WERI-Rb-1 (cell line): ENCODE measurements around the gene SLC35A3.

Experiments used
- DNase-seq: peaks from one replicate; pipeline ENCODE4 v3.0.0-alpha.2; 2020
- H3K27ac ChIP-seq: fragments of 250-450 bp; sonication (Bioruptor Pico); 2 replicates; pipeline ENCODE4 v1.5.1; 2020; ENCODE audit warnings: mild to moderate bottlenecking, moderate library complexity
- H3K27me3 ChIP-seq: fragments of 250-450 bp; sonication (Bioruptor Pico); 2 replicates; pipeline ENCODE4 v1.5.1; 2021; ENCODE audit warnings: mild to moderate bottlenecking, low read depth, moderate library complexity; ENCODE audit not compliant: insufficient read depth, severe bottlenecking
- H3K36me3 ChIP-seq: fragments of 250-450 bp; sonication (Bioruptor Pico); 2 replicates; pipeline ENCODE4 v1.5.1; 2020; ENCODE audit warnings: mild to moderate bottlenecking, moderate library complexity
- H3K4me3 ChIP-seq: 2 replicates; pipeline ENCODE4 v1.5.1; 2011; ENCODE audit warnings: low read depth, mild to moderate bottlenecking, control low read depth, low read length
- H3K9me3 ChIP-seq: fragments of 250-450 bp; sonication (Bioruptor Pico); 2 replicates; pipeline ENCODE4 v1.5.1; 2021; ENCODE audit warnings: mild to moderate bottlenecking, moderate library complexity; ENCODE audit not compliant: severe bottlenecking
- TF ChIP-seq, protein P1 (sequence below): IDR thresholded peaks from 2 replicates; pipeline ENCODE4 v1.5.1; 2011; ENCODE audit warnings: low read depth, mild to moderate bottlenecking, control low read depth, inconsistent platforms, low read length

SLC35A3 gene

DNA sequence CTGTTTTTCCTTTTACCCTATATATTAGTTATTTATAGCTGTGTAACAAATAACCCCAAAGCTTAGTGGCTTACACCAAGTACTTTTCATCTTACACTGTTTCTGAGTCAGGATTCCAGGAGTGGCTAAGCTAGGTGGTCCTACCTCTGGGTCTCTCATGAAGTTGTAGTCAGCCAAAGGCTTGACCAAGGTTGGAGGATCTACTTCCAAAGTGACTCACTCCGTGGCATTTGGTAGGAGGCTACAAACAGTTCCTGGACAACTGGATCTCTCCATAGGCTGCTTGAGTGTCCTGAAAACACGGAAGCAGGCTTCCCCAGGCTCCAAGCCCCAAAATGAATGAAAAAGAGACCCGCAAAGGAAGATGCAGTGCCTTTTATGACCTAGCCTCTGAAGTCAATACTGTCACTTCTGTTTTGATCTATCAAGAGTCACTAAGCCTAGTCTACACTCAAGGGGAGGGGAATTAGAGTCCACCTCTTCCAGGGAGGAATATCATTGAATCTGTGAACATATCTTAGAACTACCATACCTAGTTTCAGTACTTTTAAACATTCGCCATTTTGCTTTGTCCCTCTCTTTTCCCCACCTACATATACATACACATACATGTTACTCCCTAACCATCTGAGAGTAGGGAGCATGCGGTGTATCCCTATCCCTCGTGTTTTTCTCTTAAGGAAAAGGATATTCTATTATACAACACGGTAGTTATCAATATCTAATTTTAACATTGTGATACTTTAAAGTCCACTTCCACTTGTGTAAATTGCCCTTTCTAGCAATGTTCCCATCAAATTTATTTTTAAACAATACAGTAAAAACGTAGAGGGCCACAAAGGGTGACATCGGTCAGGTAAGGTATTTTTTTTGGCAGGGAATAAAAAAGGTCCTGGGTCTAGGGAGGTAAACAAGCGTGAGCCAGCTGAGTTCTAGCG, 67.2 kb downstream of the SLC35A3 start:
- TF ChIP-seq, protein P1, sequence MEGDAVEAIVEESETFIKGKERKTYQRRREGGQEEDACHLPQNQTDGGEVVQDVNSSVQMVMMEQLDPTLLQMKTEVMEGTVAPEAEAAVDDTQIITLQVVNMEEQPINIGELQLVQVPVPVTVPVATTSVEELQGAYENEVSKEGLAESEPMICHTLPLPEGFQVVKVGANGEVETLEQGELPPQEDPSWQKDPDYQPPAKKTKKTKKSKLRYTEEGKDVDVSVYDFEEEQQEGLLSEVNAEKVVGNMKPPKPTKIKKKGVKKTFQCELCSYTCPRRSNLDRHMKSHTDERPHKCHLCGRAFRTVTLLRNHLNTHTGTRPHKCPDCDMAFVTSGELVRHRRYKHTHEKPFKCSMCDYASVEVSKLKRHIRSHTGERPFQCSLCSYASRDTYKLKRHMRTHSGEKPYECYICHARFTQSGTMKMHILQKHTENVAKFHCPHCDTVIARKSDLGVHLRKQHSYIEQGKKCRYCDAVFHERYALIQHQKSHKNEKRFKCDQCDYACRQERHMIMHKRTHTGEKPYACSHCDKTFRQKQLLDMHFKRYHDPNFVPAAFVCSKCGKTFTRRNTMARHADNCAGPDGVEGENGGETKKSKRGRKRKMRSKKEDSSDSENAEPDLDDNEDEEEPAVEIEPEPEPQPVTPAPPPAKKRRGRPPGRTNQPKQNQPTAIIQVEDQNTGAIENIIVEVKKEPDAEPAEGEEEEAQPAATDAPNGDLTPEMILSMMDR, result no peak
- peak overlapping the region; percentile 93 for H3K4me3 ChIP-seq
- peak overlapping the region; percentile 89 for H3K27ac ChIP-seq
- no peaks in the 10 kb centered on the region for H3K27me3 ChIP-seq
- no peaks in the 10 kb centered on the region for H3K9me3 ChIP-seq
- no peaks in the 10 kb centered on the region; the same call in 1 of the 2 replicates for H3K36me3 ChIP-seq
- DNase-seq, result no peak

DNA sequence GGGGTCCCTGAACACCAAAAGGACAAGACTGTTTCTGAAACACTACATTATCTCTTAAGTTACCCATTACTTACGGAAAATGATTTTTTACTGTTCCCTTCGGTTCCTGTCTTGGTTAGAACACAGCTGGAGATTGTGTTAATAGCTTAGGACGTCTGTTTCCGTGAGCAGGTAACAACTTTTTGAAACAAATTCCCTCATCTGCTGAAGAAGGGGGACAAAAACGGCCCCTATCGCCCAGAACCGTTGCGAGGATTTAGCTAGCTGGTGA, 67.8 kb downstream of the SLC35A3 start:
- DNase-seq, result no peak
- H3K27me3 ChIP-seq, result no peaks in the 10 kb centered on the region
- H3K27ac ChIP-seq, result peak overlapping the region; percentile 89
- TF ChIP-seq, protein P1, result no peak
- H3K9me3 ChIP-seq, result no peaks in the 10 kb centered on the region
- H3K36me3 ChIP-seq, result no peaks in the 10 kb centered on the region; the same call in 1 of the 2 replicates
- H3K4me3 ChIP-seq, result peak overlapping the region; percentile 93

DNA sequence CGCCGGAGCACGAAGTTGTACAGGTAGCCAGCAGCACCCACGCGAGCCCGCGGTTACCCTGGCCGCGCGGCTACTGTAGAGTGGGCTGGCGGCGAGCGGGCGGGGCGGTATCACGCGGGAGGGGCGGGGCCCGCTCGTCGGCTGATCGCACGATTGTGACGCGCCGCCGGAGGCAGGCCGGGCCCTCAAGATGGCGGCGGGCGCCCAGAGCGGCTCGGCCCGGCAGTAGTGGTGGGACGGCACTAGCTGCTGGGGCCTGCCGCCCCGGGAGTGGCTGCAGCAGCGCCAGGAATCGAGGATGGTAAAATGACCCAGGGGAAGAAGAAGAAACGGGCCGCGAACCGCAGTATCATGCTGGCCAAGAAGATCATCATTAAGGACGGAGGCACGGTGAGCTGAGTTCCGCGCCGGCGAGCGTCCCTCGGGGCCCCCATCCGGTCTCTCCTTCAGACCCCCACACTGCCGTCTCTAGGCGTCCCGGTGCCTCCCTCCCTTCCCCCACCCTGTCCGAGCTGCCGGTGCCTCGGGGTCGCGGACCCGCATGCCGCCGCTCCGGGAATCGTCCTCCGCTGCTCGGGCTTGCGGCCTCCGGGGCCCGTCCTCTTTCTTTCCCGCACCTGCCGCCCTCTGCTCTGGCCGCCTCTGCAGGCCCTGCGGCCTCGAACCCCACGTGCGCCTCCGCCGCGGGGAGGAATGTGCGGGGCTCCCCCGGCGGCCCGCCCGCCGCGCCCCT, 68.3 kb downstream of the SLC35A3 start:
- Histone ChIP-seq H3K4me3 (peak overlapping the region; percentile 93), H3K27ac (peak overlapping the region; percentile 89), H3K9me3 (no peaks in the 10 kb centered on the region), H3K36me3 (no peaks in the 10 kb centered on the region; the same call in 1 of the 2 replicates), H3K27me3 (no peaks in the 10 kb centered on the region)
- TF ChIP-seq, protein P1, result no peak
- peak; percentile 83 for DNase-seq

DNA sequence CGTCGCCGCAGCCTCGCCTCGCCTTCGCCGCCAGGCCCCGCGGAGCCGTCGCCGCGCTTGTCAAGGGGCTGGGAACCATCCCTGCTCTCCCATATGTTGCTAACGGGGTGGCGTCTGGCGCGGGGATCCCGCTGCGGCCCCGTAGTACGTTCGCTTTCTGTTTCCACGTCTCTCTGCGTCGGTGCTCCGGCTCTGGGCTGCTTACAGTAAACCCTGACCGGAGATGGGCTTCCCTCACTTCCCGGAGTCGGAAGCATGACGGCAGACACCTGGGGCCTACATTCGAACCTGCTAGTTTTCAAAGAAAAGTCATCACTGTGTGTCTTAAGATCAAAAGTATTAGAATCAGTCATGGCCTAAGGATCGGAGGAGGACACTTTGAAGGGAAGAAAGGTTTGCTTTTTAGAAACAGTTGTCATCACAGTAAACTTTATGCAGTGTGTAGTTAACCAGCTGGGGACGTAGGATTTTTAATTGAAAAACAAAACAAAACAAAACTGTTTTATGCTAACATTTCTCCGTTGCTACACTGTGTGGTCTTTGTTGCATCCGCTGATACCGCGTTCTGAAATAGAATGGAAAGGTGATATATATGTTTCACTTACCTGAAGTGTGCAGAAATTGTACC, 69.0 kb downstream of the SLC35A3 start:
- peak overlapping the region; percentile 89 for H3K27ac ChIP-seq
- H3K9me3 ChIP-seq, result no peaks in the 10 kb centered on the region
- H3K36me3 ChIP-seq, result peaks cover 2% of the 10 kb centered on the region
- H3K27me3 ChIP-seq, result no peaks in the 10 kb centered on the region
- TF ChIP-seq, protein P1, result no peak
- DNase-seq, result peak; percentile 58
- H3K4me3 ChIP-seq, result peak overlapping the region; percentile 93

DNA sequence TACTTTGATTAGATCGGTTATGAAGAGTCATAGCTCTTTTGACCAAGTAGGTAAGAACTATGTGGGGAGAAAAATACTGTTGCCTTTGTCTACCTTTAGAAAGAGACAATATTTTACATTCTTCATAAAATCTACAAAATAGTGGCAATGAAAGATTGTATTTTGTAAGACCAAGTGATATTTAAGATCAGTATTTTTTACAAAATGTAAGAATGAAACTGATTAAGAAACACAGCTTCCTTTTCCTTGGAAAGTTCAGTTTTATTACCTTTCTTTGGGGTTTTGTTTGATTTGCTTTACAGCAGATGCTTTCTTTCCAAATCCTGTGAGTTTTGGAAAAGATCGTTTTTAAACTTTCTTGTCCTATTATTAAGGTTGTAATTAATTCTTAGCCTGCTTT, 69.8 kb downstream of the SLC35A3 start:
- TF ChIP-seq, protein P1, result no peak
- Histone ChIP-seq H3K27me3 (no peaks in the 10 kb centered on the region), H3K9me3 (no peaks in the 10 kb centered on the region), H3K36me3 (peaks cover 5% of the 10 kb centered on the region), H3K27ac (no peak overlapping the region; the same call in none of the 2 replicates), H3K4me3 (peak overlapping the region; percentile 93)
- DNase-seq, result no peak
